Activated CD4-positive, alpha-beta memory T cell treated with anti-CD3 and anti-CD28 coated beads for 36 hours (primary cell): ENCODE results near the gene HEATR1. TPM values are rescaled to one million over a fixed set of nuclear protein-coding genes. Genes with fewer than 3 reads are reported as not detected.

ENCODE experiments used
- CTCF ChIA-PET: fragments of 350-600 bp; sonication (Branson Sonifier 250); formaldehyde crosslinking; loops from one replicate; lab custom pipeline; 2021; ENCODE audit warnings: antibody characterized with exemption, inconsistent platforms; lab: Charles Lee
- POLR2A ChIA-PET: fragments of 350-600 bp; sonication (Branson Sonifier 250); formaldehyde crosslinking; loops from one replicate; lab custom pipeline; 2021; ENCODE audit warnings: antibody characterized with exemption; lab: Charles Lee
- DNase-seq: peaks from one replicate; pipeline ENCODE4 v3.0.0-alpha.2; 2020
- H3K27ac Mint-ChIP-seq: one replicate; pipeline ENCODE4 v1.8.0; 2021; ENCODE audit warnings: mixed read lengths
- H3K27me3 Mint-ChIP-seq: one replicate; pipeline ENCODE4 v1.8.0; 2021; ENCODE audit warnings: mixed read lengths
- H3K36me3 Mint-ChIP-seq: one replicate; pipeline ENCODE4 v1.8.0; 2021; ENCODE audit warnings: mixed read lengths
- H3K4me1 Mint-ChIP-seq: one replicate; pipeline ENCODE4 v1.8.0; 2021; ENCODE audit warnings: low read depth, mixed read lengths
- H3K4me3 Mint-ChIP-seq: one replicate; pipeline ENCODE4 v1.8.0; 2021; ENCODE audit warnings: mild to moderate bottlenecking, mixed read lengths
- H3K9me3 Mint-ChIP-seq: one replicate; pipeline ENCODE4 v1.8.0; 2021; ENCODE audit warnings: mixed read lengths
- intact Hi-C: fragments of 100-400 bp; cut with micrococcal nuclease; formaldehyde crosslinking; loops from one replicate; pipeline ENCODE4 v1.15.1; 2023
- total RNA-seq, 2 experiments: library from RNA; stranded (reverse); gene quantifications; one replicate each; pipeline ENCODE4 v1.2.3, GENCODE V29; 2021

The HEATR1 gene
- total RNA-seq, 2 experiments from 2014 or later: 67.5 to 70.1 TPM

DNA sequence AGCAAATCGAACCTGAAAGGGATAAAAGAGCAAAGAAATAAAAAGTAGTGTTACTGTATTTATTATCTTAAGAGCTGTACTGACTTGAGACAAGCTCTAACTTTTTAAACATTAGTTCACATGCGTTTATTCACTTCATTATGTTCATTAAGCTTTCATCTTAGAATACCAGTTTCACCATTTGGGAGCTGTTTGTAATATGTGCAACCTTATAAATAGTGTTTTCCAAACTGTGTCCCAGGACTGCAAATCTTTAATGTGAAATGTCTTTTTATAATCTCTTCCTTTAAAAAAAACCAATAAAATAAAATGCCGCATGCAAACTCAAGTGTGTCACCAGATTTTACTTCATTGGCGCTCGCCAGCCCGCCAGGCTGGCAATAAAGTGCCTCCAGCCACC lies 52.2 kb downstream of the HEATR1 start:
- CTCF ChIA-PET: no interaction called here
- H3K9me3 Mint-ChIP-seq: no peaks in the 10 kb centered on the region
- H3K4me1 Mint-ChIP-seq: no peaks in the 10 kb centered on the region
- no peak for DNase-seq
- H3K27ac Mint-ChIP-seq: no peak overlapping the region
- H3K27me3 Mint-ChIP-seq: no peaks in the 10 kb centered on the region
- peaks cover 65% of the 10 kb centered on the region for H3K36me3 Mint-ChIP-seq
- intact Hi-C loops: no loop called here
- POLR2A ChIA-PET: interaction anchor here (1.3 kb wide), 1 partner anchor 14 kb away, joined by 3 read pairs; no protein-coding TSS in a partner anchor
- H3K4me3 Mint-ChIP-seq: no peak overlapping the region

DNA sequence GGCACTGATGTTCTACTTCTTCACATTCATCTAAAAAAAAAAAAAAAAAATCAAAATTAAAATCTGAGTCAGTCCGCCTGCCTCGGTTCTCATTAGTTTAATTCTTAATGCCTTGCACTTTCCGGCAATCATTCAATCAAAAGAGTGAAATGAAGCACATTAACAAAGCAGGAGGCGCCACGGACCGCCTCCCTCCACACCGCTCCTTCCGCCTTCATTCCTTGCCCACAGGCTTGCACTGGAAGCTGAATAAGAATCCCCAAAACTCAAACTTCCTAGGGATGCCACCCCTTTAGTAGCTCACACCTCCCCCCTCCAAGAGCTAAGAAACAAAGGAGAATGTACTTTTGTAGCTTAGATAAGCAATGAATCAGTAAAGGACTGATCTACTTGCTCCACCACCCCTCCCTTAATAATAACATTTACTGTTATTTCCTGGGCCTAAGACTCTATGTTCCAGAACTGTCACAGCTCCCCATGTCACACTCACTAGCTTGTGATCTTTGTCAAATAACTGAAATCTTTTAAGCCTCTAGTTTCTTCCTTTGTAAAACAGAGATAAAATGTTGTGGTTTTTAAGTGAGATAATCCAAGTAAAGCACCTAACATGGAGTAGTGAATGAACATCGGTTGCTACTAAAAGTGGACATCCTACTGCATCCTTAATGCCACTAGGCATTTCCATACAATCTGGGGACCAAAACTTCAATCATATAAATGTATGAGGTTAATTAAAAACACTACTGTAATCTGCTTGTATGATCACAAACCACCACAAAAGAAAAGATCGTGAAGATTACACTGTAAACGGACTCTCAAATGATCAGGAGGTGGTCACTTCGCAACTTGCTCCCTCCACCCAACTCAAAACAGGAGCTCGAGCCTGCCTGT lies 53.1 kb downstream of the HEATR1 start:
- ChIA-PET POLR2A (interaction anchor here (1.3 kb wide), 1 partner anchor 13 kb away, joined by 3 read pairs; no protein-coding TSS in a partner anchor), CTCF (no interaction called here)
- Mint-ChIP-seq H3K36me3 (peaks cover 66% of the 10 kb centered on the region), H3K4me3 (no peak overlapping the region), H3K4me1 (peaks cover 5% of the 10 kb centered on the region), H3K27ac (no peak overlapping the region), H3K9me3 (no peaks in the 10 kb centered on the region), H3K27me3 (no peaks in the 10 kb centered on the region)
- intact Hi-C loops: no loop called here
- no peak for DNase-seq

DNA sequence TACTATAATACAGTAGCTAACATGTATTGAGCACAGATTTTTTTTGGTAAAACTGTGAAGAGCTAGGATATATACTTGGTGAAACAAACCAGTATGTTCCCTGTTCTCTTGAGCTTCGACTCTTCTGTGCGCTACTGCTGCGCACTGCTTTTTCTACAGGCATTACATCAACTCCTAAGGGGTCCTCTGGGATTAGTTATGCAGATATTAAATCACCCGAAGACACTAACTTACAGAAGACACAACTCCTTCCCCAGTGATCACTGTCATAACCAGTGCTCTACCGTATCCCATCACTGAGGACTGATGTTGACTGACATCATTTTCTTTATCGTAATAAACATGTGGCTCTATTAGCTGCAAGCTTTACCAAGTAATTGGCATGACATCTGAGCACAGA lies 55.9 kb downstream of the HEATR1 start:
- POLR2A ChIA-PET: interaction anchor here (0.8 to 2.0 kb wide), 3 partner anchors 14 to 48 kb away, joined by 3 to 6 read pairs (median 3); no protein-coding TSS in a partner anchor
- no peak for DNase-seq
- Mint-ChIP-seq H3K4me3 (no peak overlapping the region), H3K27me3 (no peaks in the 10 kb centered on the region), H3K9me3 (no peaks in the 10 kb centered on the region), H3K36me3 (peaks cover 68% of the 10 kb centered on the region), H3K4me1 (peaks cover 23% of the 10 kb centered on the region), H3K27ac (peak overlapping the region; percentile 26)
- CTCF ChIA-PET: interaction anchor here (0.8 to 1.3 kb wide), 3 partner anchors 11 to 440 kb away, joined by 3 to 4 read pairs (median 3); no protein-coding TSS in a partner anchor
- intact Hi-C loops: no loop called here

DNA sequence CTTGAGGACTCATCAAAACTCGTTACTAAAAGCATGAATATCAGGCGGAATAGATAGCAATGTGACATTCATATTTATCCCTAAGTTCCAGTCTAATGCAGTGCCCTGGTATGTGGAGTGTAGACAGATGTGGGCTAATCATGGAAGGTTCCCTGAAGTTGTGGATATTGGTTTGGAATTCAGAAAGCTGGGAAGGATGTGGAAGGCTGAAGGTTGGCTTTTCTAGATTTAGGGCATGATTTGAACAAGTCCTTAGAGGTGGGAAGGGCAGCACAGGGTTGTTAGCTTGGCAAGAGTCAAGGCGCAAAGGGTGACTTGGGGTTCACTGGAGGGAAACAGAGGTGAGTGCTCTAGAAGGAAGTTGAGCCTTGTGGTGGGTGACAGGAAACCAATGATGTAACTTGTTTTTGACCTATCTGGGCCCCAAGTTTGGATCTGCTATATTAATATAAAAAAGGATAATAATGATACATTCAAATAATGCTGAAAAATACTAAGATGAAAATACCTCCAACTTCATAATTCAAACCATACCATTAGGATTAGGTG lies 58.6 kb downstream of the HEATR1 start:
- peak overlapping the region; percentile 78 for H3K27ac Mint-ChIP-seq
- DNase-seq: no peak
- no peaks in the 10 kb centered on the region for H3K9me3 Mint-ChIP-seq
- H3K36me3 Mint-ChIP-seq: peaks cover 72% of the 10 kb centered on the region
- ChIA-PET CTCF (no interaction called here), POLR2A (no interaction called here)
- H3K4me1 Mint-ChIP-seq: peaks cover 26% of the 10 kb centered on the region
- no peak overlapping the region for H3K4me3 Mint-ChIP-seq
- intact Hi-C loops: no loop called here
- H3K27me3 Mint-ChIP-seq: no peaks in the 10 kb centered on the region

DNA sequence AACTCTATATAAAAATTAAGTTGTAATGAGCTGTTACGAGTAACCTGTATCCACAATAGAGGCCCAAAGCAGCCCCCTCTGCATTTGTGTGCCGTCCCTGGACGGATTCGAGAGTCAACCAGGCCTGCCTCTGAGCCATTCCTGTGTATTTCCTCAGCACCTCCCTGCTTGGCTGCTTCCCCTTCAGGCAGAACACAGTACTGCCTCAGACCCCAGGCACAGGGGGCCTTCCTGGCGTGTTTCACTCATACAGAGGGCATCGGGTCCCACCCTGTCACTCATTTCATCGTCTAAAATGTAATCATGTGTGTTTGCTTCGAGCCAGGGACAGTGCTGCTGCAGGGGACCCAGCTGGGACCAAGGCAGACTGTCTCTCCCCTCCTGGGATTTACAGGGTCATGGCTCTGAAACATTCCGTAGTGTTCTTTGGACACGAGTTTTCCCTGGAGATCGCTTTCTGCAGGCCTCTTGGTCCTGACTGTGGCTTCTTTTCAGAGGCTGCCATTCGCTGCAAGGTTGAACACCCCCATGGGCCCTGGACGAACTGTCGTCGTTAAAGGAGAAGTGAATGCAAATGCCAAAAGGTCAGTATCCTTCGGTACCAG lies 61.1 kb downstream of the HEATR1 start:
- Mint-ChIP-seq H3K36me3 (peaks cover 73% of the 10 kb centered on the region), H3K27me3 (no peaks in the 10 kb centered on the region), H3K27ac (no peak overlapping the region), H3K9me3 (no peaks in the 10 kb centered on the region), H3K4me1 (peaks cover 26% of the 10 kb centered on the region), H3K4me3 (no peak overlapping the region)
- intact Hi-C loops: no loop called here
- CTCF ChIA-PET: no interaction called here
- DNase-seq: no peak
- POLR2A ChIA-PET: interaction anchor here (1.6 kb wide), 1 partner anchor 9 kb away, joined by 3 read pairs; no protein-coding TSS in a partner anchor

DNA sequence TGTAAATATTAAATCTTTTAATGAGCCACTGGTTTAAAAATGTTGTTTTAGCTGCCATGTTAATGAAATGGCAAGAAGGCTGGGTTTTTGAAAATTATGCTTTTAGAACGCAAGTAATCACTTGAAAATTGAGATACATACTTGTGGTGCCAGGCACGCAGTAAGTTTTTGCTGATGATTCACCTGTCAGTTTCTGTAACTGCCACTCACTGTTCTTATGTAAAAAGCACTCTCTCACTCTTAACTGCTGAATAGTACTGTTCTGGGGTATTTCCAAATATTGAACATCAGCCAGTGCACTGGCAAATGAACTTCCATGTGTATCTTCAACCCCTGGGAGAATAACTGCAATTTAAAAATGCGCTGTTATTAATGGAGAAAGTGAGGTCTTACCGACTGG lies 62.6 kb downstream of the HEATR1 start:
- H3K27me3 Mint-ChIP-seq: no peaks in the 10 kb centered on the region
- peaks cover 26% of the 10 kb centered on the region for H3K4me1 Mint-ChIP-seq
- no peak for DNase-seq
- POLR2A ChIA-PET: interaction anchor here (1.6 kb wide), 1 partner anchor 8 kb away, joined by 3 read pairs; no protein-coding TSS in a partner anchor
- intact Hi-C loops: no loop called here
- H3K9me3 Mint-ChIP-seq: no peaks in the 10 kb centered on the region
- no peak overlapping the region for H3K27ac Mint-ChIP-seq
- no peak overlapping the region for H3K4me3 Mint-ChIP-seq
- CTCF ChIA-PET: no interaction called here
- peaks cover 68% of the 10 kb centered on the region for H3K36me3 Mint-ChIP-seq

DNA sequence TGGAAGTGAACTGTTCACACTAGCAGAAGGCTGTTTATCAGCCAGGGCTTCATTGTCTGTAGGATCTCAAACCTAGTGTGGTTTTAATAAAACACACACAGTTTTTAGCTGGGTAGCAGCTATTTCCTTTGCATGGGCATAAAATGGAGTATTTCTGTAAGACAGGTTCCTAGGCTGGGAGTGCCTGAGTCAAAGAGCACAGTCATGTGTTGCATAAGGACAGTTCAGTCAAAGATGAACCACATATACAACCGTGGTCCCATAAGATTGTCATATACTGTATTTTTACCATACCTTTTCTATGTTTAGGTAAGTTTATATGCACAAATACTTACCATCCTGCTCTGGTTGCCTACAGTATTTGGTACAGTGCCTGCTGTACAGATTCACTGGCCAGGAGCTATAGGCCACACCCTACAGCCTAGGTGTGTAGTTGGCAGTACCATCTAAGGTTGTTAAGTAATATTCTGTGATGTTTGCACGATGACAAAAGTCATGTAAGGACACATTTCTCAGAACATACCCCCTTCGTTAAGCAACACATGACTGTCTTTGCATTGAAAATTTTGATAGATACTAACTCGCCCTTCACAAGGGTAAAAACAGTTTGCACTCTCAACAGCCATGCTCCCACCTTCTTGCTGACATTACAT lies 63.4 kb downstream of the HEATR1 start:
- H3K36me3 Mint-ChIP-seq: peaks cover 62% of the 10 kb centered on the region
- POLR2A ChIA-PET: no interaction called here

DNA sequence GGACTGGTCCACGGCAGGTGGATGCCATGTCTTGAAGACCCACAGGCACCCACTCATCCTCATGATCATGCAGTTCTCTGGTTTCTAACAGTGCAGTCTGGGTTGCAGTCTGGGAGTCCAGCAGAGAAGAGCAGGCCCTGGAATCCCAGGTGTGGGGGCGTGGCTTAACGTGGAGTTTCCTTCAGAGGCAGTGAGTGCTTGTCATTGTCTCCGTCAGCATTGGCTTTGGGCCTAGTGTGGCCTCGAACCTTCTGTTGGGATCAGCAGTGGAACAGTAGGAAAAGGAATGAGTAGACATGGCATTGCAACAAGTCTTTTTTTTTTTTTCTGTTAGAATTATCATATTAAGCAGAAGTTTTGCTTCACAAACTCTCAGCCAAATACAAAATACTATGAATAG lies 67.8 kb downstream of the HEATR1 start:
- intact Hi-C loops: no loop called here
- no peak for DNase-seq
- ChIA-PET CTCF (no interaction called here), POLR2A (no interaction called here)
- no peak overlapping the region for H3K4me3 Mint-ChIP-seq
- H3K27me3 Mint-ChIP-seq: no peaks in the 10 kb centered on the region
- peaks cover 42% of the 10 kb centered on the region for H3K4me1 Mint-ChIP-seq
- H3K27ac Mint-ChIP-seq: no peak overlapping the region
- H3K9me3 Mint-ChIP-seq: no peaks in the 10 kb centered on the region
- peaks cover 44% of the 10 kb centered on the region for H3K36me3 Mint-ChIP-seq

More for the DNA sequence above, 63.4 kb downstream of the HEATR1 start:
- Mint-ChIP-seq H3K27ac (no peak overlapping the region), H3K9me3 (no peaks in the 10 kb centered on the region), H3K4me3 (no peak overlapping the region), H3K27me3 (no peaks in the 10 kb centered on the region), H3K4me1 (peaks cover 26% of the 10 kb centered on the region)
- CTCF ChIA-PET: no interaction called here
- no peak for DNase-seq
- intact Hi-C loops: no loop called here

DNA sequence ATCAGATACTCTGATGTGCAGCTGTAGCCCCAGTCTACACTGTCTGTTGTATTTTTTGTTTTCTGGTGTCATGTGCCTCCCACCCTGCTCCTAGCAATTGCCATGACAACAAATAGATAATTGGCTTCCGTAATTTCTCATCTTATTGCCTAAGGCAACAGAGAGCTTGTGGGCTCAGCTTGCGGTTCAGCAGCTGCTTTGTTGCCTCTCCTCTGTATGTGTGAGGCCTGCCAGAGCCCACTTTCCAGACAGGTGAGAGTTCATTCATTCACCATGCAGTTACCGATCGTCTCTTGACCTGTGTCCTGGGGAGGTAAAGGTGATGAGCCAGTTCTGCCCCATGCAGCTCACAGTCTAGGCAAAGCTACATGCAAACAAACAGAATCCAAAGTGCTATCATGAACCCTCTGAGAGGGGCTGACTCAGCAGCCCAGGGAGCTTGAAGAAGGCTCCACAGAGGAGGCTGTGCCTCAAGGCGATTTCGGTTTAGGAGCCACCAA lies 68.6 kb downstream of the HEATR1 start:
- Mint-ChIP-seq H3K27me3 (no peaks in the 10 kb centered on the region), H3K36me3 (peaks cover 43% of the 10 kb centered on the region), H3K4me3 (no peak overlapping the region), H3K4me1 (peaks cover 47% of the 10 kb centered on the region), H3K9me3 (no peaks in the 10 kb centered on the region), H3K27ac (peak overlapping the region; percentile 10)
- DNase-seq: no peak
- POLR2A ChIA-PET: no interaction called here
- CTCF ChIA-PET: no interaction called here
- intact Hi-C loops: loop anchor here (2.0 kb wide), 1 partner anchor 17 kb away; no protein-coding TSS in a partner anchor

DNA sequence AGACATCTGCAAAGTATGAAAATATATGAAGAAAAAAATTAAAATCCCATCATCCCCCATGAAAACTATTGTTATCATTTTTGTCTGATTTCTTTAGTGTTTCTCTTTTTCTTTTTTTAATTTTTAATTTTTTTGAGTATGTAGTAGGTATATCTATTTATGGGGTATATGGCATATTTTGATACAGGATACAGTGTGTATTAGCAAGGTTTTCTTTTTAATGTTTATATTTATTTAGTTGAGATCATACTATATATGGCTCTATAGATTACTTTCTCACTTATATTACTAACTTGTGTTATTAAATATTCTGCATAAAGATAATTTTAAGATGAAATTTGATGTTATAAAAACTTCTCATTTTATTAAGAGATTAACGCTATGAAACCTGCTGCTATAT lies 69.1 kb downstream of the HEATR1 start:
- Mint-ChIP-seq H3K36me3 (peaks cover 43% of the 10 kb centered on the region), H3K4me3 (no peak overlapping the region), H3K9me3 (no peaks in the 10 kb centered on the region), H3K27ac (no peak overlapping the region), H3K27me3 (no peaks in the 10 kb centered on the region), H3K4me1 (peaks cover 51% of the 10 kb centered on the region)
- DNase-seq: no peak
- ChIA-PET CTCF (interaction anchor here (1.1 to 1.3 kb wide), 2 partner anchors 9 to 27 kb away, joined by 3 to 4 read pairs; no protein-coding TSS in a partner anchor), POLR2A (interaction anchor here (1.2 to 1.8 kb wide), 2 partner anchors 12 to 254 kb away, joined by 5 to 9 read pairs; partner anchors contain the start of genes ERO1B and LGALS8)
- intact Hi-C loops: loop anchor here (2.0 kb wide), 1 partner anchor 16 kb away; no protein-coding TSS in a partner anchor

DNA sequence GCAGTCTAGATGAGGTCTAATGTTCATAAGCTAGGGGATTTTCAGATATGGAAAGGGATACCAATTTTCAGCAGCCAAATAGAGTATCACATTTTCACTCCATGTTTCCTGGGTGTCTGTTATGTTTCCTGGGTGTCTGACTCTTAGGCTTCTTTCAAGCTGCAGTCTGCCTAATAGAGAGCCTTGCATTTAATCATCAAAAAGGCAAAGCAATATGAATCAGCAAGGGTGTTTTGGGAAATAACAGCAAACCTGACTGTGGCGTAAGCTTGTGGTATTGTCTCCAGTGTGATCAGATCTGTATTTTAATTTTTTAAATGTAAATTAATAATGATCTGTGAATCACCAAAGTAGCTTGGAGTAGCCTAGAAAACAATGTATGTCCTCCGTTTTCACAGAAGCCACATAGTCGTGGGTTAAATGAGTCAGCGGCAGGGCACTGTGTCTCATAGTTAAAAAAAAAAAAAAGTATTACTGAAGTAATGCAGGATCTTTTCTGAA lies 70.1 kb downstream of the HEATR1 start:
- ChIA-PET POLR2A (interaction anchor here (0.9 to 1.8 kb wide), 6 partner anchors 8 to 253 kb away, joined by 3 to 9 read pairs (median 6); partner anchors contain the start of genes ERO1B and LGALS8), CTCF (interaction anchor here (0.7 to 1.5 kb wide), 8 partner anchors 8 to 698 kb away, joined by 3 to 6 read pairs (median 4); partner anchors contain the start of gene LGALS8)
- H3K9me3 Mint-ChIP-seq: no peaks in the 10 kb centered on the region
- H3K4me3 Mint-ChIP-seq: peak overlapping the region; percentile 34
- peaks cover 38% of the 10 kb centered on the region for H3K36me3 Mint-ChIP-seq
- H3K27ac Mint-ChIP-seq: peak overlapping the region; percentile 88
- peak; percentile 71 for DNase-seq
- intact Hi-C loops: loop anchor here (1.0 to 5.0 kb wide), 5 partner anchors 10 to 263 kb away; partner anchors contain the start of genes HEATR1 and MTR
- H3K4me1 Mint-ChIP-seq: peaks cover 54% of the 10 kb centered on the region
- no peaks in the 10 kb centered on the region for H3K27me3 Mint-ChIP-seq
